ENCODE data around the gene TMEM121.
"Not testable (repeated sequence)": the region's sequence is repeated elsewhere in the genome, so short reads cannot be mapped to it uniquely, and the experiment has no call there.

TMEM121 gene

DNA sequence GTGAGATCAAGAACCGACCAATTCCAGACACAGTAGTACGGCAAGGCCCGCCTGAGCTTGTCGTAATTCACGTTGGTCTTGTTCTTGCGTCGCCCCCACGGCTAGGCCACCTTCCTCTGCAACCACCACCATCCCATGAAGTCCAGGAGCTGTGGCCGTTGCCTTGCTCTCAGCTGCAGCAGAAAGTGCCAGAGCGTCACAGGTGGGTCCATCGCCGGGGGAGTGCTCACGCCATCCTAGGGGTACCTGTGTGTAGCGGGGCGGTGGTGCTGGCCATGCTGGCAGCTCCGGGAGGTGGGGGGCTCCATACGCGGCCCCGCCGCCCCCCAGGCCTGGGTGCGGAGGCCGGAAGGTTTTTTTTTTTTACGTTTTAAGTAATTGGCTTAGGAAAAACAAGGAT, 23.1 kb downstream of the TMEM121 start:
- DNase-seq, result no peak

- no peak for DNase-seq
Observed at GRCh38 chr14:105554022-105554421, 27.6 kb downstream of the TMEM121 start.

GRCh38 chr14:105554523-105554922, 28.1 kb downstream of the TMEM121 start:
- DNase-seq, result no peak

GRCh38 chr14:105557671-105558070, 31.3 kb downstream of the TMEM121 start:
- DNase-seq, result not testable (repeated sequence)

DNA sequence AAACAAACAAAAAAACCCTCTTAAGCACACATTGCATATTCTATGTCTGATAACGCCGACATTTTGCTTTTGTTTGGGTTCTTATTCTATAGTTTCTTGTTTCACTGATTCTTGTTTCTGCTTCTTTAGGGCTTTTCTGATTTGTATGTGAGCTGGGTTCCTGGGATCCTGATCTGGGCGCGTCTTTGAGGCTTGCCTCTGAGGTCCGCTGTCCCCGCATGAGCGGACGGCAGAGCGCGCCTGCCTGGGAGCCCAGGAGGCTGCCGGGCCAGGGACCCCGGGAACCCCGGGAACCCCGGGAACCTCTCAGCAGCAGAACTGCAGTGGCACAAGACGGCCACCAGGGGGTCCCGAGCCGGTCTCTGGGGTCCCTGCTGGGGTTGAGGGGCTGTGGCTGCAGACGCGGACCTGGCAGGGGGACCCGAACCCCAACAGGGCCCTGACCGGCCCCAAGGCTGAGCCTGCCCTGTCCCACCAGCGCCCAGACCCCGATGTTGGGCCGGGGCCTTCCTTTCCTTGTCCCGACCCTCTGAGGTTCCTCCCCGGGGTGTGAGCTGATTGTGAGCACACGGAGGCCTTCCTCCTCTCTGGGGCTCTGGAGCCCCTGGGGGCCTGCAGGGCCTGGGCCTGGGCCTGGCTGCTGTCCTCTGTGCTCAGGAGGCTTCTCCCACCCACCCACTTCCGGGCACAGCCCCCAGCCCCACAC, 32.2 kb downstream of the TMEM121 start:
- not testable (repeated sequence) for DNase-seq

DNA sequence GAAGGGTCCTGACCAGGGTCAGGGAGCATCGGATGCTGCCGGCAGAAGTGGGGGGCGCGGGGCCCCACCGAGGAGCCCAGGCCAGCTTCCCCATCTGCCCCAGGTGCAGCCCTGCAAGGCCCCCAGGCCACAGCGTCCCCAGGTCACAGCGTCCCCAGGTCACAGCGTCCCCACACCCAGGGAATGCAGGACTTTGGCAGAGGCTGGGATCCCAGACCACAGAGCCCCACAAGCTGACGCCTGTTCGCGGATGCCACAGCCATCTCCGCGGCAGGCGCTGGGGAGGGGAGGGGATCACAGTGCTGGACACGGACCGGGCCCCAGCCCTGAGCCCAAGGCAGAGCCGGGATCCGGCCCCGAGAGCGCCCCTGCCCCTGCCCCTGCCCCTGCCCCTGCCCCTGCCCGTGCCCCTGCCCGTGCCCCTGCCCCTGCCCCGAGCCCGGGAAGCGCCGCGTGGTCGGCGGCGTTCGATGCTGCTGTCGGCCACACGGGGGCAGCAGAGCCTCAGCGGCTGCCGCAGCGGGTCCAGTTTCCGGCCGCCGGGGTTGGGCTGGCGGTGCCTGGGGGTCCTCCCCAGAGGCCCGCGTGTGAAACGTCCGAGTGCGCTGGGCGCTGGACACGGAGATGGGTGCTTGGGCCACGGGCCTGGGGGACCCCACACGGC, 33.1 kb downstream of the TMEM121 start:
- DNase-seq, result peak; percentile 18

DNA sequence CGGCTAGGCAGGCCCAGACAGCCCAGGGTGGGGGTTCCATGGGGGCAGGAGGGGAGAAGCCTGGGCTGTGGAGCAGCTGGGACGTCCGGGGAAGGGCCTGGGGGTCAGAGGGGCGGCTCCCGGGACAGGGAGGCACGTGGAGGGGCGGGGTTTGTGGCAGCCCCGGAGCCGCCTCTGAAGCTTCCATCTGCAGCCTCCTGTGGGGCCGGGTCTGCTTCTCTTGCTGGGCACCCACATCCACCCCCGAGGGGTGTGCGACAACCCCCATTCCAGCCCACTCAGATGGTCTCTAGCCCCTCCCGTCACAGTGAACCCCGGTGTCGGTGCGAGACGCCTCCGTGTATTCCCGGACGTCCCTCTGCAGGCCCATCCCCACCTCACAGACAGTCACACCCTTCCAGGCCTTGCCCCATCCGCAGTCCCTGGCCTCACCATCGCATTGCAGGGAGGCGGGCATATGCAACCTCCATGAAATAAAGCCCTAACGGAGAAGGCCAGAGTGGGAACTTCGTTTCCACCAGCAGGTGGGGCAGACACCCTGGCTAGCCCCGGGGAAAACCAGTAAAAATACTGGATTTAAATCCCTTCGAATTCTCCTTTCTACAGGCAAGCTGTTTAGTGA, 33.8 kb downstream of the TMEM121 start:
- not testable (repeated sequence) for DNase-seq

DNA sequence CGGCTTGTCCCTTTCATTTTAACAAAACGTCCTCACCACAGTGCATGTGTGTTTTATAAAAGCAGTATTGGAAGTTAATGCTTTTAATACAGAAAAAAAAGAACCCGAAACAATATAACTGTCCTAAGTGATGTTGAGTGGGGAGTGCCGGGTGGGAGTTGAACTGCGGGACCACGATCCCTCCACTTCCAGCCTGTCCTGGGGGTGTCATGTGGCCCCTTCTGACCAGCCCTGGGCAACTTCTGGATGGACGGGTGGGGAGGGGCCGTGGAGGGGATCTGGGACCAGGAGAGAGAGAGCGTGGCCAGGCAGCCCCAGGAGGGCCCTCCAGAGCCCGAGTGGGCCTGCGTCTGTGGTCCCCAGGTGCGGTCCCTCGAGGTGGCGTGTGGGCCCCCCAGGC, 35.0 kb downstream of the TMEM121 start:
- not testable (repeated sequence) for DNase-seq

- no peak for DNase-seq
Observed at GRCh38 chr14:105562713-105563346, 36.4 kb downstream of the TMEM121 start.

DNA sequence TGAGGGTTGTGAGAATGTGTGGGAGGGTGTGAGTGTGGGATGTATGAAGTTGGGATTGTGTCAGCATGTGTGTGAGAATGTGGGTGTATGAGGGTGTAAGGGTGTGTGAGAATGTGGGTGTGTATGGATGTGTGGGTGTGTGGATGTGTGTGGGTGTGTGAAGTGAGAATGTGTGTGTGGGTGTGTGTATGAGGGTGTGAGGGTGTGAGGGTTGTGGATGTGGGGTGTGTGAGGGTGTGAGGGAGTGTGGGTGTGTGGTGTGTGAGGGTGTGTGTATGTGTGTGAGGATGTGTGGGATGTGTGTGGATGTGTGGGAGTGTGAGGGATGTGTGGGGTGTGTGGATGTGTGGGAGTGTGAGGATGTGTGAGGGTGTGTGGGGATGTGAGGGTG, 37.0 kb downstream of the TMEM121 start:
- no peak for DNase-seq

GRCh38 chr14:105564536-105564935, 38.2 kb downstream of the TMEM121 start:
- DNase-seq, result not testable (repeated sequence)

GRCh38 chr14:105565185-105565919, 39.0 kb downstream of the TMEM121 start:
- not testable (repeated sequence) for DNase-seq

DNA sequence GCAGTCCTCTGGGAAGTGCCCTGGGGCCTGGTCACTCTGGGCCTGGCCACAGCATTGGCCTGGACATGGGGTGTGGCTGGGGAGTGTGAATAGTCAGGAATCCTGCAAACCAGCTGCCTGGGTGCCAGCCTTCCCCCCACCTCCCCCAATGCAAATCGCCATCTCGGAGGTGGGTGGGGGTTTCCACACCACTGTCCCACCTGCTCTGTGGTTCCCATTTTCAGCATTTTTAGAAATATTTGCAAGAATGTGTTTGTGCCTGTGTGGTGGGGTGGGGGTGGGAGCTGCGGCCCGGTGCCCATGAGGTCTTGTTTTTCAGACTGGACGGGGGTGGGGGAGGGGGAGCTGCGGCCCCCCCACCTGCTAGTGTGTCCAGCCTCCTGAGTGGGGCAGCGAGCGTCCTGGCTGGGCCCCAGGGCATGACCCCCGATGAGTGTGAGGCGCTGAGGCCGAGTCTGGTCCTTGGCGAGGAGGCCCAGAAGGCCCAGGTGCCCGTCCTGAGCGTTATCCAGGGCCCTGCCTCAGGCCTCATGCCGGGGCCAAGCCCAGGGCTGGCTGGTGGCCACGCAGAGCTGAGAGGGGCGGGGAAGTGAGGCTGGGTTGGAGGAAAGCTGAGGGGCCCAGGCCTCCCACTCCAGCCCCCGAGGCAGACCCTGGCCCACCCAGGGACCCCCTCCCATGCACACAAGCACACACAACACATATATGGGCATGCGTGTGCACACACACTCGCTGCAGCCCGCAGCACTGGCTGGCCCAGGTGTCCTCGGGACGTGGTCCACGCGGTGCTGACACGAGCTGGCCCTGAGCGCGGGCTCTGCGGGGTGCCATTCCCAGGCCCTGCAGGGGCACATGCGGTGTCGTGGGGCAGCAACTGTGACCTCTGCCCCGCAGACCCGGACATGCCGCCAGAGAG, 40.1 kb downstream of the TMEM121 start:
- not testable (repeated sequence) for DNase-seq

GRCh38 chr14:105567164-105568103, 41.1 kb downstream of the TMEM121 start:
- not testable (repeated sequence) for DNase-seq

DNA sequence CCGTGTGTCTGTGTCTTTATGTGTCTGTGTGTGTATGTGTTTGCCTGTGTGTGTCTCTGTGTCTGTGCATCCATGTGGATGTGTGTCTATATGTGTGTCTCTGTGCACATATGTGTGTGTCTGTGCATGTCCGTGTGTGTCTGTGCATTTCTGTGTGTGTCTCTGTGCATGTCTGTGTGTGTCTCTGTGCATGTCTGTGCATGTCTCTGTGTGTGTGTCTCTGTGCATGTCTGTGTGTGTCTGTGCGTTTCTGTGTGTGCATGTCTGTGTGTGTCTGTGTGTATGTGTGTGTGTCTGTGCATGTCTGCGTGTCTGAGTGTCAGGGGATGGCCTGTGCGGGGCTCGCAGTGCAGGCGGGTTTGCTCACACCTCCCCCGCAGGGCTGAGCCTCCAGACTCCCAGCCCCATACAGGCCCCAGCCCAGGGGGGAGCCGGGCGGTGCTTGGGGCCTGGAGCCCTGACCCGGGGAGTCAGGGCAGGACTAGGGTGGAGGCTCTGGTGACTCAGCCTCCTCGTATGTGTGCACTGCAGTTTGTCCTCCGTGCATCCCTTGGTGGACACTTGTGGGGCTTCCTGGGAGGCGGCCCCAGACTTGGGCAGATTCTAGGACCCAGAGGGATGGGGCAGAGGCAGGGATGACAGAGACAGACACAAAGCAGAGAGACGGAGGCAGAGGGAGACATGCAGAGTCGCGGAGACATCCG, 41.9 kb downstream of the TMEM121 start:
- DNase-seq, result not testable (repeated sequence)

- no peak for DNase-seq
Observed at GRCh38 chr14:105568859-105569766, 42.7 kb downstream of the TMEM121 start.

DNA sequence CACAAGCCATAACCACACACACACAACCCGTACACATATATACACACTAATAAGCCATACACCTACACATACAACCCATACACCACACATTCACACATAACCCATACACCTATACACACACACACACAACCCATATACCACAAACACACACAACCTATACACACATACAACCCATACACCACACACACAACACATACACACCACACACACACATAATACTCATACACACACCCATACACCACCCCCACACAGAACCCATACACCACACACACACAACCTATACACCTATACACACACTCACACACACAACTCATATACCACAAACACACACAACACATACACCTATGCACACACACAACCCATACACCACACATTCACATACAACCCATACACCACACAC, 44.1 kb downstream of the TMEM121 start:
- no peak for DNase-seq

DNA sequence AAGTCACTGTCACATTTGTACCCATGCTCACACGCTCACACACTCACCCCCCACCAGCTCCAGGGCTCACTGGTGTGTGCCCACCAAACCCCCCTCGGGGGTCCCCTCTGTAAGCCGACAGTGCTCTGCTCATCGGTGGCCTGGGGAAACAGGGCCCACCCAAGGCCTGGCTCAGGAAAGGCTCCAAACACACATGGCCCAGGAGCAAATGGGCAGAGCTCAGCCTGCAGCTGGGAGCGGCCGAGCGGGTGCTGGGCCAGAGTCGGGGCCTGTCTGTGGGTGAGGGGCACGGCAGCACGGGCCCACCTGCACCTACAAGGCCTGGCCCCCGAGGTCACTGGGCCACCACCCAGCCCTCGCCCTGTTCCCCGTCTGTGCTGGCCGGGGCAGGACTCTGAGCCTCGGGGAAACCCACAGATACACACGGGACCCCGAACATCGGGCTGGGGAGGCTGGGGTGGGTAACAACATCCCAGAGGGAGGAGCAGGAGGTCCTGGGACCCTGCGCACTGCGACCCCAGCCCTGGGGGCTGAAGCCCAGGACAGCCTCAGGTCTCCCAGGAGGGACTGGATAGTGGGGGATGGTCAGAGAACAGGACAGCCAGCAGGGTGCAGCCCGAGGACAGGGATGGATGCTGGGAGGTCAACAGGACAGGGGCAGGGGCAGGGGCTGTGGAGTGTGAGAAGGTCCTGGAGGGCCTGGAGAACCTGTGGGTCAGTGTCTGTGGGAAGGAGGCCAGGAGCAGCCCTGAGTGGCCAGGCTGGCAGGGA, 45.0 kb downstream of the TMEM121 start:
- DNase-seq, result not testable (repeated sequence)
